GM19035 (cell line): ENCODE measurements around the gene C17orf100.
A peak's percentile ranks its signal among the peaks of the same experiment; 100 is the strongest.
"Not testable (repeated sequence)": the region's sequence is repeated elsewhere in the genome, so short reads cannot be mapped to it uniquely, and the experiment has no call there.

Experiments used
- ATAC-seq: cut with Tn5 transposase; IDR thresholded peaks from one replicate; pipeline ENCODE4 v1.9.1; 2021; ENCODE audit not compliant: unreplicated experiment

The C17orf100 gene

DNA sequence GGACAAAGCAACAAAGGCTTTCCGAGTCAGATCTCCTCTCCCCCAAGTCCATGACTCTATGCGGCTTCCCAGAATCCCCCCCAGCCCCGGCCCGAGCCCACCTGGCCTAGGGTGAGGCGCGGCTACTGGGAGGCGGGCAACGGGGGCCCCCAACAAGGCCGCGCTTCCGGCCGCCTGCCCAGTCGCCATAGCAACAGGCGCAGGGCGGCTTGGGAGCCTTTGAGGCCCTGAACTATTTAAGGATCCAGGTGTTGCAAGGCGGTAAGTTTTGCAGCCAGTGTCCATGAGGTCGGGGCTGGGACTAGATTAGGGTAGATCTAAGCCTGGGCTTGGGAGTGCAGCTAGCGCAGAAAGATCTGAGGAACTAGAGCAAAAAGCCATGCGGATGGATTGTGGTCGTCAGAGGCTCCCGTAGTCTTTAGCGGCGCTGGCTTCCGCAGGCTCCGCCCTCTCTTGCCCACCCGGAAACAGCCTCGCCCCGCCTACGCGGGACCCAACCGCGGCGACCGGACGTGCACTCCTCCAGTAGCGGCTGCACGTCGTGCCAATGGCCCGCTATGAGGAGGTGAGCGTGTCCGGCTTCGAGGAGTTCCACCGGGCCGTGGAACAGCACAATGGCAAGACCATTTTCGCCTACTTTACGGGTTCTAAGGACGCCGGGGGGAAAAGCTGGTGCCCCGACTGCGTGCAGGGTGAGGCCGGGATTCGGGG lies 10.9 kb upstream of the C17orf100 start, which contains the start of the genes KIAA0753 and TXNDC17:
TSS of gene KIAA0753 (minus strand) at position 176 of the 711 bp plus-strand sequence. CDS start 5,608 bp downstream, outside the sequence.
TSS of gene TXNDC17 (plus strand) at position 525 of the 711 bp plus-strand sequence. CDS start at position 548, 23 bp downstream.
- peak; percentile 84 for ATAC-seq

DNA sequence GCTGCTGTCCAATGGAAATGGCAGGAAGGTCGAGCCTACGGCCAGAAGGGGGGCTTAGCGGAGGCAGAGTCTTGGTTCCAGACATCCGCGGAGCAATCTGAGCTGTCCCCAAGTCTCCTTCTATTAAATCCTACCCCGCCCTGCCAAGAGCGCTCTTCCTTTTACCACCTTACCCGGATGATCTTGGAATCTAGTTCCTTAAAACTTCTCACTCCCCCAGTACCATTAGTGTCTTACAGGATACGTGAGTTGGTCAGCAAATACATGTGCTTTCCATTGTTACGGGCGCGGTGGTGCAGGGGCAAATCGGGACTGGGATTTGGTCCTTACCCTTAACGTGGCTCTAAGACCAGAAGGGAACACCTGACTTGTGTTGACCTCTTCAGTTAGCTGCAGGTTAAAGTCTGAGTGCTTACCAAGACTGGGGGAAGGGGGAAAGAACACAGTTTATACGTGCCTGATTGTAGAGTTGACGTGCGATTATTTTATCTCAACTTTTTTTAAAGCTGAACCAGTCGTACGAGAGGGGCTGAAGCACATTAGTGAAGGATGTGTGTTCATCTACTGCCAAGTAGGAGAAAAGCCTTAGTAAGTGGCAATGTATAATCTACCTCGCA lies 10.2 kb upstream of the C17orf100 start:
- ATAC-seq = no peak

DNA sequence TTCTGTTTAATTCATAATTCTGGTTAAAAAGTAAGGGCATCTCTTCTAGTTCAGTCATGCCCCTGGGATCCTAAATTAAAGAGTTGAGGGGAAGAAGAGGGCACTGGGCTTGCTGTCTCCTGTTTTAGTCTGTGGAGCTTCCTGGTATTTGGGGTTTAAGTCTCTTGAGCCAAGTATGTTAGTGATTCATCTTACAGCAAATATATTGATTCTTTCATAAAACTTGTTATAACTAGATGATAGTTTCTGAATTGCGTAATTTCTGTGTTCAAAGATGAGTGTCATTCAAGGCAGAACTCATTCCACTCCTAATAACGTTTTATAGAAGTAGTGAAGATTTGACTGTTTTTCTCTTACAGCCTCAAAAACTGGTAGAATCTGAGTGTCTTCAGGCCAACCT lies 9.0 kb upstream of the C17orf100 start:
- ATAC-seq = no peak

DNA sequence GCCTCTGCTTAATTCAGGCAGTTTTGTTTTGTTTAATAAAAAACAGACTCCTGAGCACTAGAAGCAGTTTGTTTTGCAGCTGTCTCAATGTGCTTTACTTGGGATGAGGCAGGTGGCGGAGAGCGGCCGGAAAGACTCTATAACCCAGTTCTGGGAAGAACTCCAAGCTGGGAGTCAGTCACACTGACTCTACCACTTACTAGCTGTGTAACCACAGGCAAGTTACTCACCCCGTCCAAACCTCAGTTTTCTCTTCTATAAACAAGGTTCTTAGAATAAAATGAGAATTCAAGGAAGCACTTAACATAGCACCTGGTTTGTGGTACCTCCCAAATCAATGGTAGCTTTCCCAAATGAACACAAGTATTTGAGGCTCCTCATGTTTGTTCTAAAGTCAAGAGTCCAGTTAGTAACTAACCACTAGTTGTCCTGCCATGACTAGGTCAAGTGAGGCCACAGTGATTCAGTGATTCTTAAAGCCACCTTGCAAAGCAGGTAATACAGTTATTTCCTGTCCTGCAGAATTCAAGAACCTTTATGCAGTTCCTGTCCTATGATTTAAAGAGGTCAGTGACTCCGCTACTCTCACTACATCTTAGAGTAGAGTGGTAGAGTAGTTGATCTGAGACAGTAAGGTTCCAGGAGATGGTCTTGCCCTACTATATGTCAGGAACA lies 8.0 kb upstream of the C17orf100 start:
- no peak for ATAC-seq

DNA sequence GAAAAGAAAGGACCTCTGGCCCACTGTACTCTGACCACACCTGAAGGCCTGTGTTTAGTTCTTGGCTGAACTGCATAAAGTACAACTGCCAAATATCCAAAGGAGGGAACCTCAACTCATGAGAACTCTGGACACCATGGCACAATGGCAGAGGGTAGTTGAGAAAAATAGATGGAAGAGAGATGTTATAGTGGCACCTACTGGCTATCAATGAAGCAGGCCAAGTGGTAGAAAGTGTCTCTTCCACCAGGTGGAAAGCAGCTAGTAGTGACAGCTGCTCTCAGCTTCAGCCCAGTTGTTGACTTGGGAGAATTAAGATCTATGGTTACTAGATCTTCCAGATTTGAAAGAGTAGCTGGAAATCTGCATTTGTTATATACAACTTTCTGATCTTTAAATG lies 3.4 kb upstream of the C17orf100 start:
- no peak for ATAC-seq

DNA sequence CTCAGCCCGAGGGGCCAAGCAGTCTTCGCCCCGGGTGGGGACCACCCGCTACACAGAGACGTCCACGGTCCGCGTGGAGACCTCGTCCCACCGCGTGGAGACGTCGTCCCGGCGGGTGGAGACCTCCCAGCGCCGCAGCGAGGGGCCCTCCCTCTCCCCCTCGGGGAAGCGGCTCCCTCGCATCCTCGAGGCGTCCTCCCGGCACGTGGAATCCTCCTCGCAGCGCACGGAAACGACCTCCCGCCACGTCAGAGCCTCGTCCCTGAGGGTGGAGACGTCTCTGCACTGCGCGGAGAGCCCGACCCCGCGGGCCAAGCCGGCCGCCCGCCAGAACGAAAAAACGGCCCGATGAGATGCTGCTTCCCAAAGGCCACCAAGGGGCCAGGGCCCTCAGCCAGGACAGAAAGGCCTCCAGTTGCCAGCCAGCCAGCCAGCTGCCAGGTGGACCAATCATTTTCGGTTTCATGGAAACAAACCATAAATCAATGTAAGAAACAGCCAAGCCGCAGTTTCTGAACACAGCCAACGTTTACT lies 424 bp downstream of the C17orf100 start:
- ATAC-seq = peak; percentile 13

DNA sequence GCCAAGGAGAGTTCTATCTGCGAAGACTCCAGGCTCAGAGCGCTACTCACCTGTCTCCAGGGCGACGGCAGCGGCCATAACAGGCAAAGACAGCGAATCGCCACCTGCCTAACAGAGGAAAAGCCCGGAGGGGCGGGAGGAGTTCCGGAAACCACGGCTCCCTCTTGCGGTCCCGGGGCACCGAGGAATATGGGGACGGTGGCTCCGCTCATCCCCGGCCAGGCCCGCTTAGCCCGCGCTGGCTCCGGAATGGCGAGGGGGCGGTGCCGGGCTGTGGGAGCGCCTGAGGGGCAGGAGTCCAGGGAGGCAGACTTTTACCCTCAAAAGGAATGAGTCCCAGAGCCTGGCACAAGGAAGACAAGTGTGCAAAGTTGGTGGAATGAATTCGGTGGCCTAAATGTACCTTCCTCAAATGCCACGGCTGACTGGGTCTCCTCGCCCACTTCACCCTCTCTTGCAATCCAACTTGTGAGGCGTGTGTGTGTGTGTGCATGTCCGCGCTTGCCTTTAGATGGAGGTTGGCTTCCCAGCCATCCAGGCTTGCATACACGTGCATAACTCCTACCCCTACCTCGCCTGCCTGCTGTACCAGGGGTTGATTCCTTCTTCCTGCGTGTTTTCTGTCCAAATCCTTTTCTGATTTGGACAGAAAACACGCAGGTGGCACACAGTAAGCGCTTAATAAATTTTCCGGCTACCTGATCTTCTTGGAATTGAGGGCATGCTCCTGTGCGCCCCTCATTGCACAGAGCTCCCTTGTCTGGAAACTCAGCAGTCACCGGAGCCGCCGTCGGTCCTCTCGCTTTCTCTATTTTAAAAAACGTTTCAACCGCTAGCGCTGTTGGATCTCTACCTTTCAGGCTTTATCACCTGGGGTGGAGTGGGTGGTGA lies 3.5 kb downstream of the C17orf100 start:
- no peak for ATAC-seq

DNA sequence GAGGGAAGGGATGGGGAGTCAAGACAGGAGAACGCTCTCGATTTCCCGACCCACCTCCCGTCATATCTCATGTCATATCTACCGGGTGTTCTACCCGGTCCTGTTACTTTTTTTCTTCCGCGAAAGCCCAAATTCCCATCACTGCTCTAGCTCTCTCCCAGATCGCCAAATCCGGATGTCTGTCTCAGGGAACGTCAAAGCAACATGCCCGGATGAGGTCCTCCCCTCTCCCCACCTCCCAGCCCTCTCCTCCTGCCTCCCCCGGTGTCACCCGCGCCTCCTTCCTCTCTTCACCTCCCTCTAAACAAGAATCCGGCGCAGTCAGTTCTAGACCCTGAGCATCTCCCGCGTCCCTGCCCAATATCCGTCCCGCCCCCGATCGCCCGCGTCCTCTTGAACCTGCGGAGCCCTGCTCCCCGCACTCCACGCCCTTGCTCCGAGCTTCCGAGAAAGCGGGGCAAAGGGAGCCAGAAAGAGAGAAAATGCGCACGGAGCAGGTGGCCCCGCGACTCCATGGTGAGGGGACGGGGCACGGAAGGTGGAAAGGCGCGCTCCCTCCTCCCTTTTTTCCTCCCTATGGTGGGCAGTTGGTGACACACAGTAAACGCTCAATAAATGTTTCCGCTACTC lies 4.3 kb downstream of the C17orf100 start:
- not testable (repeated sequence) for ATAC-seq

DNA sequence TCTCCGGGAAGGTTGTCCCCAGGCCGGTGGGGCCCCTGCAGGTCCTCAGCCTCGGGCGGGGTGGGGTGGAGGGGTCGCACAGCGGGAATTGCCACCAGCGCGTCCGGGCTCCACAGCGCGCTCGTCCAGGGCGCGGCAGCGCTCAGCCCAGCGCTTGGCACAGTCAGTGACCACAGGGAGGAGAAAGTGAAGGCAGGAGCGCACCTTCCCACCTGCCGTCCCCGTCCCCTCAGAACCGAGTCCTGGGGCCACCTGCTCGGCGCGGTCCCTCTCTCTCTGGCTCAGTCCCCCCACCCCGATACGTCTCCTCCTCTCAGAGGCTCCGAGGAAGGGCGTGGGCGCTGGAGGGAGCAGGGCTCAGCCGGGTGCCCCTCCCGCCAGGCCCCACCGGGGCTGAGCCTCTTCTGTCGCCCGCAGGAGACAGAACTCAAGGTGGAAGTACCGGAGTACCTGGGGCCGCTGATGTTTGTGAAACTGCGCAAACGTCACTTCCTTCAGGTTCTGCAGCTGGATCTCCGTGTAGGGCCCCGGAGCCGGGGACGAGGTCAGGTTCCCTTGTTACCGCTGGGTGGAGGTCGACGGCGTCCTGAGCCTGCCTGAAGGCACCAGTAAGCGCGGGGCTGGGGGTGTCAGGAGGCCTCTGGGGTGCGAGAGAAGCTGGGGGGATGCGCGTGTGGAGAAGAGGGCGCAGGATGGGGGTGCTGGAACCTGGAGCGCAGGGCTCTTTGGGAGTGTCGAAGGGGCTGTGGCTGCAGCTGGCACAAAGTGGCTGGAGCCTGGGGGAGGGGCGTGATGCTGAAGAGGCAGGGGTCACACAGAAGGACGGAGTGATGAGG lies 5.5 kb downstream of the C17orf100 start:
- not testable (repeated sequence) for ATAC-seq

DNA sequence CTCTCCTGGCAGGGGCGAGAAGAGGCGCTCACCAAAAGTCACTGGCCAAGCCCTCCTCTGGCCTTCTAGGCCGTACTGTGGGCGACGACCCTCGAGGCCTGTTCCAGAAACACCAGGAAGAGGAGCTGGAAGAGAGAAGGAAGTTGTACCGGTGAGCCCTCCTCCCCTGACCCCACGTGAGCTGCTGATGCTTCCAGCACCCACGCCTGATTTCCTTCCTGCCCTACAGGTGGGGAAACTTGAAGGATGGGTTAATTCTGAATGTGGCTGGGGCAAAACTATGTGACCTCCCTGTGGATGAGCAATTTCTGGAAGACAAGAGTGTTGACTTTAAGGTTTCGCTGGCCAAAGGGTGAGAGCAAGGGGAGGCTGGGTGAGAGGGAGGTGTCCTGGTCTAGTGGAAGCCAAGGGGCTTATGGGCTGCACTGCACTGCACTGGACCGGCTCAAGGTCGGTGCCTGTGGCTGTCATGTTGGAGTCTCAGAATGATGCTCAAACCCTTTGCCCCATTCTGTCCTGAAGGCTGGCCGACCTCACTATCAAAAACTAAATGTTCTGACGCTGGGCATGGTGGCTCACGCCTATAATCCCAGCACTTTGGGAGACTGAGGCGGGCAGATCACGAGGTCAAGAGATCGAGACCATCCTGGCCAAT lies 6.2 kb downstream of the C17orf100 start:
- no peak for ATAC-seq

DNA sequence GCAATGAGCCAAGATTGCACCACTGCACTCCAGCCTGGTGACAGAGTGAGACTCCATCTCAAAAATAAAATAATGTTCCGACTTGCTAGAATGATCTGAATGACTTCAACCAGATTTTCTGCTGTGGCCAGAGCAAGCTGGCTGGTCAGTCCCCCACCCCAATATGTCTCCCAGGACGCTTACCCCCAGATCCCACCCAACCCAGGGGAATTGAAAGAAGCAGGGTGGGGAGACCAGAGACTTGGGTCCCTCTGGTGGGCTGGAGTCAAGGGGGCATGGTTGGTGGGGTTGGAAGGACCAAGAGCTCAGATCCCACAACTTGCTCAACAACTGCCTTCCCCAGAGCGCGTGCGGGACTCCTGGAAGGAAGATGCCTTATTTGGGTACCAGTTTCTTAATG lies 6.8 kb downstream of the C17orf100 start:
- not testable (repeated sequence) for ATAC-seq

DNA sequence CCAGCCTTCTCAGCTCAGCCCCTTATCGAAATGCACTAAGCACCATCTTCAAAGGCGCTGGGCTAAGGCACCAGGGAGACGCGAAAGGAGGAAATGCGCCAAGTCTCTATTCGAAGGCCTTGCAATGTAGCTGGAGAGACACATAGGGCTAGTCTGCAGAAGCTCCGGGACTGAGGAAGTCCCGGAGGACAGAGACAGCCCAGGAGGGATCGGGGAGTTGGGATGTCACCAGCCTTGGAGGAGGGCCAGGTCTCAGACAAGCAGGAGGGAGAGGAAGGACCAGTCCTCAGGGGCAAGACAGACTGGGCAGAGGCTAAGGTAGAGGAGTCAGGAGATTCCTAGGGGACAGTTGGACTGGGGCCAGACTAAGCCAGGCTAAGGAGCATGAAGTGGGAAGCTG lies 8.5 kb downstream of the C17orf100 start:
- no peak for ATAC-seq

DNA sequence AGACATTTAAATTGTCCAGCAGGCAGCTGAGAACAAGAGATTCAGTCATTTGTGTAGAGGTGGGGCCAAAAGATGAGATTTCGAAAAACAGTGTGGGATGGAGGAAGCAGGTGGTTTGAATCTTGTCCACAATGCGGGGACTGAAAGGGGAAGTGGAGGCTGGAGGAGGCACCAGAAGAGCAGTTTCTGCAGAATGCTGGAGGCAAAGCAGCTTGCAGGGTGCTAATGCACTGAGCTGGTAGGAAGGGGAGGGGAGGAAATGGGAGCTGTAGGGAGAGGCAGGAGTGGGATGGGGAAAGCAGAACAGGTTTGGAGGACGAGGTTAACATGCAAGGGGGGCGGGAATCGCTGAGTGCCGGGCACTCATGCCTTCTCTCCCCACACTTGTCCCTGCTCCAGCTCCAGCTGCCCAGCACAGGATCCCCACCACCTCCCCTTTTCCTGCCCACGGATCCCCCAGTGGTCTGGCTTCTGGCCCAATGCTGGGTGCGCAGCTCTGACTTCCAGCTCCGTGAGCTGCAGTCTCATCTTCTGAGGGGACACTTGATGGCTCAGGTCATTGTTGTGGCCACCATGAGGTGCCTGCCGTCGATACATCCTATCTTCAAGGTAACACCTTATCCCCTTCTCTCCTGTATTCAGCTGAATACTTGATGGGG lies 9.4 kb downstream of the C17orf100 start:
- ATAC-seq = peak; percentile 73

DNA sequence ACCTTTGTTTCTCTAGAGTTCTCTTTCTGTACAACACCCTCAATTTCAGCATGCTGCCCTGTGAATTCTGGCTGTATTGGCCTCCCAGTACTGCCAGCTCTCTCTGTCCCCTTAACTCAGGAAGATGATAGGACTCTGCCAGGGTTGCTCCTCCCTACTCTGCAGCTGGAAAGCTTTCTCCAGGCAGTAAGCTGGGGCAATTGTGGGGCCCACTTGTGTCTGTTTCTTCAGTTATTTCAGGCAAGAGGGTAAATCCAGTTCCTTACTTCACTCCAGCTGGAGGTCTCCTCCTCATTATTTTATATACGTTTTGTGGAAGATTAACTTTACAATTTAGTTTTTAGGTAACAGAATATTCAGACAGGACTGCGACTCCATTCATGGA lies 9.9 kb downstream of the C17orf100 start:
- ATAC-seq = no peak

DNA sequence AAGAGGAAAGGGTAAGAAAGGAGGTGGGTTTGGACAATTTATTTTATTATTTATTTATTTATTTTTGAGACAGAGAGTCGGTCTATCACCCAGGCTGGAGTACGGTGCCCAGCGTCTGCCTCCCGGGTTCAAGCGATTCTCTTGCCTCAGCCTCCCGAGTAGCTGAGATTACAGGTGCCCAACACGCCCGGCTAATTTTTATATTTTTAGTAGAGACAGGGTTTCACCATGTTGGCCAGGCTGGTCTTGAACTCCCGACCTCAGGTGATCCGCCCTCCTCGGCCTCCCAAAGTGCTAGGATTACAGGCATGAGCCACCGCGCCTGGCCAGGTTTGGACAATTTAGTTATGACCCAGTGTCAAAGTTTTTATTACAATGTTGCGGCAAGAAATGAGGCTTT lies 11.6 kb downstream of the C17orf100 start:
- not testable (repeated sequence) for ATAC-seq

DNA sequence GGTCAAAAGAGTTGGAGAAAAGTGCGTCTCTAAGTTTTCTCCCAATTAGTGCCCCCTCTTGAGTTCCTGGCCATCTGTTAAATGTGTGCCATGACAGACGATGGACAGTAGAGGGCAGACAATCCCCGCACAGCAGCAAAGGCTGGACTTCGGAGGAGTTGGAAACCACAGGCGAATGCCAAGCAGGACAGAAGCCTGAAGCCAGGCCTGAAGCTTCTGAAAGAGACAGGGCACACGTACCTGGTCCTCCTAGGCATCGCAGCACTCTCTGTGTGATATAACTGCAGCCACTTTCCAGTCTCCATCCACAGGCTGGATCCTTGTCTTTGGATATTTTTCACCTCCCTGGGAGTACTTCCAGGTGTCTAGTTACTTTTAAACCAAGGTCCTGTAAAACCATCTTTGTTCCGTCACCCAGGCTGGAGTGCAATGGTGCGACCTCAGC lies 14.5 kb downstream of the C17orf100 start:
- ATAC-seq = no peak

DNA sequence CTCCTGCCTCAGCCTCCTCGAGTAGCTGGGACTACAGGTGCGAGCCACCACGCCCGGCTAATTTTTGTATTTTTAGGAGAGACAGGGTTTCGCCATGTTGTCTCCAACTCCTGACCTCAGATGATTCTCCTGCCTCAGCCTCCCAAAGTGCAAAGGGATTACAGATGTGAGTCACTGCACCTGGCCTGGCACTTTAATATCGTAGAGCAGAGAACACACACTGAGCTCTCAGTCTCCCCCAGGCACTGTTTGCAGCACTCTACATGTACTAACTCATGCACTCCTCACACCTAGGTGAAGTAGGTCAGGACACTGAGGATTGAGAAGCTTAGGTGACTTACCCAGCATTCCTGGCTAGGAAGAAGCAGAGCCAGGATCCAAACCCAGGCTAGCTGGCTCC lies 15.0 kb downstream of the C17orf100 start:
- no peak for ATAC-seq

DNA sequence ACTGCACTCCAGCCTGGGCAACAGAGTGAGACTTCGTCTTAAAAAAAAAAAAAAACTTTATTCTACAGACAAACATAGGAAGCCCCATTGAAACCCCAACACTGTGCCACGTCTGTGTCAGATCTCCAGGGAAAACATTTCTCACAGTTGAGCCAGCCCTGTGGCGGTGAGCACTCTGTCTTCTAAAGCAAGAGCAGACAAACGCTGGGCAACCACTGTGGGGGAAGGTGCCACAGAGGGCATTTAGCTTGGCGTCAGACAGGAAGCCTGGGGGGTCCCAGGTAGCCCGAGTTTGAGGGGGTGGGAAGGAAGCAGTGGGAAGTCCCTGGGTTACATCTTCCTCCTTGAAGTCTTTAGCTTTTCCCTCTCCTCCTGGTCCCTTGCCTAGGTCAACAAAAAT lies 16.0 kb downstream of the C17orf100 start:
- no peak for ATAC-seq
